Trophoblast cell (in vitro differentiated cells and primary cell): ENCODE measurements around the gene SMIM32.
A peak's percentile ranks its signal among the peaks of the same experiment; 100 is the strongest.

Experiments used
- DNase-seq, 2 donors: peaks; one replicate each; pipeline ENCODE4 v3.0.0-alpha.2; 2016
- H2AFZ ChIP-seq: 2 replicates; pipeline ENCODE4 v1.6.1; 2013; ENCODE audit warnings: low read length, moderate library complexity, mild to moderate bottlenecking; ENCODE audit not compliant: insufficient read depth, poor library complexity
- H2AK5ac ChIP-seq: 2 replicates; pipeline ENCODE4 v1.6.1; 2013; ENCODE audit warnings: mild to moderate bottlenecking, low read length
- H2BK120ac ChIP-seq: 2 replicates; pipeline ENCODE4 v1.6.1; 2013; ENCODE audit warnings: low read length, mild to moderate bottlenecking, moderate library complexity; ENCODE audit not compliant: insufficient read depth, poor library complexity
- H2BK12ac ChIP-seq: 2 replicates; pipeline ENCODE4 v1.6.1; 2013; ENCODE audit warnings: mild to moderate bottlenecking, low read length, moderate library complexity
- H2BK5ac ChIP-seq: 2 replicates; pipeline ENCODE4 v1.6.1; 2013; ENCODE audit warnings: low read length, low read depth, moderate library complexity, mild to moderate bottlenecking; ENCODE audit not compliant: poor library complexity
- H3K14ac ChIP-seq: 2 replicates; pipeline ENCODE4 v1.6.1; 2013; ENCODE audit warnings: mild to moderate bottlenecking, low read length
- H3K18ac ChIP-seq: 2 replicates; pipeline ENCODE4 v1.6.1; 2013; ENCODE audit warnings: mild to moderate bottlenecking, low read length
- H3K23ac ChIP-seq: 2 replicates; pipeline ENCODE4 v1.6.1; 2013; ENCODE audit warnings: low read length
- H3K27ac ChIP-seq: 2 replicates; pipeline ENCODE4 v1.5.1; 2013; ENCODE audit warnings: low read depth, mild to moderate bottlenecking, inconsistent platforms, low read length, moderate library complexity
- H3K27me3 ChIP-seq: 2 replicates; pipeline ENCODE4 v1.6.1; 2013; ENCODE audit warnings: inconsistent platforms, mild to moderate bottlenecking, low read length, moderate library complexity; ENCODE audit not compliant: insufficient read depth
- H3K36me3 ChIP-seq, 2 experiments: 1 replicate in 1 of 2; 2 replicates in 1 of 2; pipeline ENCODE4 v1.6.1; 2013; ENCODE audit warnings: low read length in 2 of 2, mild to moderate bottlenecking in 2 of 2, moderate library complexity in 1 of 2; ENCODE audit not compliant: insufficient read depth in 2 of 2, control insufficient read depth in 1 of 2
- H3K4ac ChIP-seq: 2 replicates; pipeline ENCODE4 v1.6.1; 2013; ENCODE audit warnings: low read depth, mild to moderate bottlenecking, low read length, moderate library complexity
- H3K4me1 ChIP-seq, 2 experiments: 1 replicate in 1 of 2; 2 replicates in 1 of 2; pipeline ENCODE4 v1.6.1; 2013; ENCODE audit warnings: low read length in 2 of 2, mild to moderate bottlenecking in 2 of 2, moderate library complexity in 1 of 2; ENCODE audit not compliant: insufficient read depth in 2 of 2, control insufficient read depth in 1 of 2
- H3K4me2 ChIP-seq: 2 replicates; pipeline ENCODE4 v1.6.1; 2013; ENCODE audit warnings: inconsistent platforms, mild to moderate bottlenecking, low read length, moderate library complexity
- H3K4me3 ChIP-seq: 2 replicates; pipeline ENCODE4 v1.5.1; 2013; ENCODE audit warnings: mild to moderate bottlenecking, low read depth, low read length, inconsistent platforms
- H3K79me1 ChIP-seq: one replicate; pipeline ENCODE4 v1.6.1; 2013; ENCODE audit warnings: low read length
- H3K79me2 ChIP-seq: 2 replicates; pipeline ENCODE4 v1.6.1; 2013; ENCODE audit warnings: low read length, mild to moderate bottlenecking; ENCODE audit not compliant: control insufficient read depth, insufficient read depth, poor library complexity
- H3K9ac ChIP-seq: 2 replicates; pipeline ENCODE4 v1.6.1; 2013; ENCODE audit warnings: mild to moderate bottlenecking, low read length
- H3K9me3 ChIP-seq: 2 replicates; pipeline ENCODE4 v1.6.1; 2013; ENCODE audit warnings: low read depth, mild to moderate bottlenecking, control low read depth, inconsistent platforms, low read length; ENCODE audit not compliant: insufficient read depth
- H4K12ac ChIP-seq: 2 replicates; pipeline ENCODE4 v1.6.1; 2013; ENCODE audit warnings: low read depth, mild to moderate bottlenecking, low read length, moderate library complexity
- H4K8ac ChIP-seq: 2 replicates; pipeline ENCODE4 v1.6.1; 2013; ENCODE audit warnings: low read depth, mild to moderate bottlenecking, low read length, moderate library complexity
- H4K91ac ChIP-seq: one replicate; pipeline ENCODE4 v1.6.1; 2013; ENCODE audit warnings: low read depth, mild to moderate bottlenecking, low read length, moderate library complexity
- WGBS: extraction: QIAGEN DNeasy Blood & Tissue Kit; methylation state at CpG from one replicate; pipeline ENCODE4 v1.1.7; 2013; ENCODE audit warnings: missing lambda C conversion rate; ENCODE audit not compliant: insufficient read length, insufficient coverage; ENCODE audit errors: extremely low coverage; 5-methylcytosine and 5-hydroxymethylcytosine counted together

Gene SMIM32

DNA sequence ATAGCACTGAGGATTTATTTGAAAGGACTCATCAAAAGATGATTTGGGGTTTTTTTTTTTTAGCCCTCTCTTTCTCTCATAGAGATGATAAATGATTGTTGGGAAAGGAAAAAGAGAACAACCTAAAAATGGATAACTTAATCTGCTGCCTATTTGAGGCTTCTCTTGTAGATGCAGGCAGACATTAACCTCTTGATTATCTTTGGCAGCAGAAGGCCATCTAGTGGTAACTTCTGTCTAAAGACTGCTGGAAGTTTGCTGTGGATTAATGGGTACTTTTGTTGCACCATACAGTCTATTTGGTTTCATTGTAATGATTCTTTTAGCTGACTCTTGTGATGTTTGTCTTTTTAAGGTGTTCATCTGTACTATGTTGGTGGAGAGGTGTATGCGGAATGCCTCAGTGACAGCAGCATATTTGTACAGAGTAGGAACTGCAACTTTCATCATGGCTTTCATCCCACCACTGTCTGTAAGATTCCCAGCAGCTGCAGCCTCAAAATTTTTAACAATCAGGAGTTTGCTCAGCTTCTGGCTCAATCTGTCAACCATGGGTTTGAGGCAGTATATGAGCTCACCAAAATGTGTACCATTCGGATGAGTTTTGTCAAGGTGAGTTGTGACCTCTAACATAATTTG is 18.8 kb downstream of the SMIM32 start:
- no peak overlapping the region for H3K18ac ChIP-seq
- no peak overlapping the region for H3K4ac ChIP-seq
- peaks cover 4 to 13% of the 10 kb centered on the region in 2 experiments for H3K36me3 ChIP-seq
- no peak overlapping the region for H2BK5ac ChIP-seq
- H4K8ac ChIP-seq: no peak overlapping the region
- no peaks in the 10 kb centered on the region for H3K27me3 ChIP-seq
- no peak overlapping the region for H4K91ac ChIP-seq
- no peak overlapping the region for H2AK5ac ChIP-seq
- H2BK120ac ChIP-seq: no peak overlapping the region
- H3K14ac ChIP-seq: no peak overlapping the region
- no peak overlapping the region for H2BK12ac ChIP-seq
- no peaks in the 10 kb centered on the region for H3K79me2 ChIP-seq
- H3K23ac ChIP-seq: no peak overlapping the region
- H3K79me1 ChIP-seq: no peaks in the 10 kb centered on the region
- no peak overlapping the region for H3K9ac ChIP-seq
- DNase-seq: peak in 1 of 2 donors; percentile 54
- no peak overlapping the region for H2AFZ ChIP-seq
- no peaks in the 10 kb centered on the region for H3K4me1 ChIP-seq
- H3K9me3 ChIP-seq: no peaks in the 10 kb centered on the region
- no peak overlapping the region for H3K27ac ChIP-seq
- no peak overlapping the region for H3K4me3 ChIP-seq
- H3K4me2 ChIP-seq: no peak overlapping the region
- no peak overlapping the region for H4K12ac ChIP-seq
- no CpG with 5 or more reads among the region's 2 CpGs for WGBS

DNA sequence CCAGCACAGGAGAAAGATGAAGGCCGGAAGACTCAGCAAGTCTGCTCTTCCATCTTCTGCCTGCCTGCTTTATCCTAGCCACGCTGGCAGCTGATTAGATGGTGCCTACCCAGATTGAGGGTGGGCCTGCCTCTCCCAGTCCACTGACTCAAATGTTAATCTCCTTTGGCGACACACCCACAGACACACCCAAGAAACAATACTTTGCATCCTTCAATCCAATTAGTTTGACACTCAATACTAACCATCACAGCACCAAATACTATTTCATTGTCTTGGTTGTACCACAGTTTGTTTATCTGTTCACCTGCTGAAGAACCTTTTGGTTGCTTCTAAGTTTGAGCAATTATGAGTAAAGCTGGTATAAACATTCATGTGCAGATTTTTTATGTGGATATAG is 23.7 kb downstream of the SMIM32 start:
- Histone ChIP-seq H2BK12ac (no peak overlapping the region), H3K4ac (no peak overlapping the region), H2BK5ac (no peak overlapping the region), H3K27me3 (no peaks in the 10 kb centered on the region), H3K14ac (no peak overlapping the region), H3K79me1 (no peaks in the 10 kb centered on the region), H4K8ac (no peak overlapping the region), H3K27ac (no peak overlapping the region), H3K18ac (no peak overlapping the region), H3K4me2 (no peak overlapping the region), H3K9me3 (no peaks in the 10 kb centered on the region), H3K4me1 (no peaks in the 10 kb centered on the region), H3K4me3 (no peak overlapping the region), H4K91ac (no peak overlapping the region), H2AFZ (no peak overlapping the region), H3K36me3 (peaks cover 0 to 13% of the 10 kb centered on the region in 2 experiments), H3K9ac (no peak overlapping the region), H2BK120ac (no peak overlapping the region), H2AK5ac (no peak overlapping the region), H4K12ac (no peak overlapping the region), H3K79me2 (no peaks in the 10 kb centered on the region), H3K23ac (no peak overlapping the region)
- WGBS: no CpG with 5 or more reads among the region's 3 CpGs
- DNase-seq: no peak

- Histone ChIP-seq H3K27ac (no peak overlapping the region), H3K79me2 (no peaks in the 10 kb centered on the region), H3K27me3 (no peaks in the 10 kb centered on the region), H2AFZ (no peak overlapping the region), H2BK120ac (no peak overlapping the region), H3K4me1 (no peaks in the 10 kb centered on the region), H3K9ac (no peak overlapping the region), H3K4me2 (no peak overlapping the region), H3K14ac (no peak overlapping the region), H3K23ac (no peak overlapping the region), H3K79me1 (no peaks in the 10 kb centered on the region), H3K18ac (no peak overlapping the region), H3K9me3 (no peaks in the 10 kb centered on the region), H4K12ac (no peak overlapping the region), H3K4me3 (no peak overlapping the region), H2BK5ac (no peak overlapping the region), H4K8ac (no peak overlapping the region), H2BK12ac (no peak overlapping the region), H4K91ac (no peak overlapping the region), H3K36me3 (peaks cover 3 to 13% of the 10 kb centered on the region in 2 experiments), H2AK5ac (no peak overlapping the region), H3K4ac (no peak overlapping the region)
- no CpG with 5 or more reads among the region's 4 CpGs for WGBS
- no peak for DNase-seq
Measured at GRCh38 chr5:136166909-136167308, 26.1 kb downstream of the SMIM32 start.

DNA sequence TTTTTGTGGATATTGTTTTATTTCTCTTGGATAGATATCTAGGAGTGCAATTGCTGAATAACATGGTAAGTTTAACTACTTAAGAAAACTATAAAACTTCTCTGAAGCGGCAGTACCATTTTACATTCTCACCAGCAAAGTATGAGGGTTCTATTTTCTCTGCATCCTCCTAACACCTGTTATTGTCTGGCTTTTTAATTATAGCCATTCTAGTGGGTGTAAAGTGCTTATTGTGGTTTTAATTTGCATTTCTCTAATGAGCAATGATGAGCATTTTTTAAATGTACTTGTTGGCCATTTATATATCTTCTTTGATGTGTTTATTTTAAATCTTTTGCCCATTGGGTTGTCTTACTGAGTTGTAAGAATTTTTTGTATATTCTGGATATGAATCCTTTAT is 28.7 kb downstream of the SMIM32 start:
- no peak overlapping the region for H4K12ac ChIP-seq
- H2BK120ac ChIP-seq: no peak overlapping the region
- H3K4me3 ChIP-seq: no peak overlapping the region
- DNase-seq: no peak
- no peak overlapping the region for H2BK5ac ChIP-seq
- no CpG with 5 or more reads among the region's 1 CpG for WGBS
- H3K23ac ChIP-seq: no peak overlapping the region
- H3K18ac ChIP-seq: no peak overlapping the region
- H2AK5ac ChIP-seq: no peak overlapping the region
- no peak overlapping the region for H4K91ac ChIP-seq
- H3K4ac ChIP-seq: no peak overlapping the region
- no peak overlapping the region for H3K27ac ChIP-seq
- no peaks in the 10 kb centered on the region for H3K9me3 ChIP-seq
- no peak overlapping the region for H3K14ac ChIP-seq
- H2BK12ac ChIP-seq: no peak overlapping the region
- H3K4me2 ChIP-seq: no peak overlapping the region
- H4K8ac ChIP-seq: no peak overlapping the region
- H3K4me1 ChIP-seq: no peaks in the 10 kb centered on the region
- H3K27me3 ChIP-seq: no peaks in the 10 kb centered on the region
- H2AFZ ChIP-seq: no peak overlapping the region
- no peaks in the 10 kb centered on the region for H3K79me2 ChIP-seq
- no peak overlapping the region for H3K9ac ChIP-seq
- no peaks in the 10 kb centered on the region for H3K79me1 ChIP-seq
- H3K36me3 ChIP-seq: peaks cover 6 to 16% of the 10 kb centered on the region in 2 experiments
